HG03135 (cell line): ENCODE results near the gene UBE2J2.
"Not testable (repeated sequence)": the region's sequence is repeated elsewhere in the genome, so short reads cannot be mapped to it uniquely, and the experiment has no call there.

ENCODE experiments used
- ATAC-seq: cut with Tn5 transposase; IDR thresholded peaks from one replicate; pipeline ENCODE4 v1.9.1; 2021; ENCODE audit warnings: mild to moderate bottlenecking, moderate library complexity; ENCODE audit not compliant: unreplicated experiment

UBE2J2 gene

GRCh38 chr1:1273512-1274298 lies at the start of gene UBE2J2:
TSS of gene UBE2J2 (minus strand) at chr1:1273854. CDS start at chr1:1267992, 5,862 bp downstream.
- ATAC-seq = peak; percentile 76

- ATAC-seq = no peak
These were observed 49.3 kb upstream of the UBE2J2 start for GRCh38 chr1:1322952-1323351.

- ATAC-seq = no peak
These were observed 48.8 kb upstream of the UBE2J2 start for GRCh38 chr1:1322418-1322817.

- no peak for ATAC-seq
These were observed 47.8 kb upstream of the UBE2J2 start for GRCh38 chr1:1321477-1321876.

GRCh38 chr1:1320666-1321448 lies 47.2 kb upstream of the UBE2J2 start:
- ATAC-seq = no peak

GRCh38 chr1:1319646-1319941 lies 45.9 kb upstream of the UBE2J2 start:
- ATAC-seq = no peak

GRCh38 chr1:1318777-1319645 lies 45.4 kb upstream of the UBE2J2 start:
- ATAC-seq = no peak

GRCh38 chr1:1318131-1318652 lies 44.5 kb upstream of the UBE2J2 start:
- no peak for ATAC-seq

GRCh38 chr1:1317420-1317819 lies 43.8 kb upstream of the UBE2J2 start:
- ATAC-seq = no peak

GRCh38 chr1:1316199-1316598 lies 42.5 kb upstream of the UBE2J2 start:
- not testable (repeated sequence) for ATAC-seq

- ATAC-seq = no peak
These were observed 41.8 kb upstream of the UBE2J2 start for GRCh38 chr1:1315435-1315954.

GRCh38 chr1:1314678-1315335 lies 41.2 kb upstream of the UBE2J2 start:
- no peak for ATAC-seq

GRCh38 chr1:1314237-1314586 lies 40.6 kb upstream of the UBE2J2 start:
- ATAC-seq = no peak

GRCh38 chr1:1313500-1314236 lies 40.0 kb upstream of the UBE2J2 start:
- no peak for ATAC-seq

- ATAC-seq = no peak
These were observed 39.0 kb upstream of the UBE2J2 start for GRCh38 chr1:1312450-1313314.

- ATAC-seq = no peak
These were observed 37.8 kb upstream of the UBE2J2 start for GRCh38 chr1:1311107-1312104.

- ATAC-seq = no peak
These were observed 36.9 kb upstream of the UBE2J2 start for GRCh38 chr1:1310476-1311053.

GRCh38 chr1:1310109-1310385 lies 36.4 kb upstream of the UBE2J2 start:
- no peak for ATAC-seq
